Hematopoietic multipotent progenitor cell treated with erythropoietin and hydrocortisone succinate and interleukin-3 and kit ligand, for 17 days (in vitro differentiated cells): ENCODE measurements around the gene AZIN2.
"Not testable (repeated sequence)": the region's sequence is repeated elsewhere in the genome, so short reads cannot be mapped to it uniquely, and the experiment has no call there.

Experiments
- DNase-seq: peaks from one replicate; pipeline ENCODE4 v3.0.0-alpha.2; 2015; ENCODE audit warnings: low spot score

AZIN2 gene

GRCh38 chr1:33060579-33061083, 20.3 kb upstream of the AZIN2 start:
- no peak for DNase-seq

- DNase-seq: no peak
These were observed 19.1 kb upstream of the AZIN2 start for GRCh38 chr1:33061834-33062233.

GRCh38 chr1:33064284-33064683, 16.7 kb upstream of the AZIN2 start:
- not testable (repeated sequence) for DNase-seq

GRCh38 chr1:33065301-33065700, 15.7 kb upstream of the AZIN2 start:
- no peak for DNase-seq

GRCh38 chr1:33066477-33066876, 14.5 kb upstream of the AZIN2 start:
- DNase-seq: not testable (repeated sequence)

- not testable (repeated sequence) for DNase-seq
These were observed 12.8 kb upstream of the AZIN2 start for GRCh38 chr1:33068108-33068507.

GRCh38 chr1:33070628-33071027, 10.3 kb upstream of the AZIN2 start:
- no peak for DNase-seq

GRCh38 chr1:33072707-33073106, 8.2 kb upstream of the AZIN2 start:
- no peak for DNase-seq

GRCh38 chr1:33074193-33074945, 6.6 kb upstream of the AZIN2 start:
- DNase-seq: no peak

- DNase-seq: no peak
These were observed 2.8 kb upstream of the AZIN2 start for GRCh38 chr1:33078030-33078591.

- DNase-seq: no peak
These were observed 580 bp upstream of the AZIN2 start for GRCh38 chr1:33080373-33080772.

GRCh38 chr1:33081554-33082305, 777 bp downstream of the AZIN2 start:
- DNase-seq: no peak

- no peak for DNase-seq
These were observed 1.7 kb downstream of the AZIN2 start for GRCh38 chr1:33082575-33083108.

- DNase-seq: no peak
These were observed 4.4 kb downstream of the AZIN2 start for GRCh38 chr1:33085332-33085731.

- DNase-seq: peak; percentile 47
These were observed 5.5 kb downstream of the AZIN2 start for GRCh38 chr1:33086384-33086850.

GRCh38 chr1:33087677-33088076, 6.7 kb downstream of the AZIN2 start:
- DNase-seq: no peak

GRCh38 chr1:33088119-33088906, 7.4 kb downstream of the AZIN2 start:
- DNase-seq: no peak

- no peak for DNase-seq
These were observed 8.5 kb downstream of the AZIN2 start for GRCh38 chr1:33089457-33089856.

GRCh38 chr1:33092438-33092837, 11.5 kb downstream of the AZIN2 start:
- DNase-seq: no peak

GRCh38 chr1:33093004-33093403, 12.1 kb downstream of the AZIN2 start:
- DNase-seq: no peak

GRCh38 chr1:33094486-33094885, 13.5 kb downstream of the AZIN2 start:
- no peak for DNase-seq
